ENCODE data around the gene LTO1.
"Not testable (repeated sequence)": the region's sequence is repeated elsewhere in the genome, so short reads cannot be mapped to it uniquely, and the experiment has no call there.

The LTO1 gene

GRCh38 chr11:69630017-69630416 is 45.1 kb downstream of the LTO1 start:
- no peak for DNase-seq

- no peak for DNase-seq
Measured at GRCh38 chr11:69627551-69627950, 47.6 kb downstream of the LTO1 start.

- DNase-seq, result no peak
Measured at GRCh38 chr11:69625476-69625875, 49.7 kb downstream of the LTO1 start.

GRCh38 chr11:69624293-69624692 is 50.9 kb downstream of the LTO1 start:
- no peak for DNase-seq

GRCh38 chr11:69622097-69622681 is 53.0 kb downstream of the LTO1 start:
- DNase-seq, result not testable (repeated sequence)

- no peak for DNase-seq
Measured at GRCh38 chr11:69620683-69621290, 54.4 kb downstream of the LTO1 start.

GRCh38 chr11:69618237-69618636 is 56.9 kb downstream of the LTO1 start:
- no peak for DNase-seq

GRCh38 chr11:69617682-69618081 is 57.5 kb downstream of the LTO1 start:
- no peak for DNase-seq

- no peak for DNase-seq
Measured at GRCh38 chr11:69617220-69617619, 57.9 kb downstream of the LTO1 start.

Measured in GDM1 (cell line).